Measurements from ENCODE around the gene ABCA4.

The ABCA4 gene

GRCh38 chr1:94079080-94079940 lies 41.6 kb downstream of the ABCA4 start:
- DNase-seq: no peak

- no peak for DNase-seq
These were observed 48.0 kb downstream of the ABCA4 start for GRCh38 chr1:94072840-94073522.

GRCh38 chr1:94071976-94072375 lies 49.0 kb downstream of the ABCA4 start:
- no peak for DNase-seq

GRCh38 chr1:94071391-94071790 lies 49.6 kb downstream of the ABCA4 start:
- DNase-seq: no peak

GRCh38 chr1:94070865-94071264 lies 50.1 kb downstream of the ABCA4 start:
- DNase-seq: no peak

- DNase-seq: no peak
These were observed 51.0 kb downstream of the ABCA4 start for GRCh38 chr1:94069919-94070285.

GRCh38 chr1:94068999-94069918 lies 51.7 kb downstream of the ABCA4 start:
- DNase-seq: no peak

- peak; percentile 41 for DNase-seq
These were observed 52.6 kb downstream of the ABCA4 start for GRCh38 chr1:94068096-94068998.

GRCh38 chr1:94067196-94067595 lies 53.8 kb downstream of the ABCA4 start:
- peak; percentile 30 for DNase-seq

GRCh38 chr1:94063379-94063778 lies 57.6 kb downstream of the ABCA4 start:
- DNase-seq: peak; percentile 52

GRCh38 chr1:94061513-94062443 lies 59.2 kb downstream of the ABCA4 start:
- peak; percentile 76 for DNase-seq

GRCh38 chr1:94060720-94061119 lies 60.2 kb downstream of the ABCA4 start:
- DNase-seq: no peak

GRCh38 chr1:94058766-94059165 lies 62.2 kb downstream of the ABCA4 start:
- no peak for DNase-seq

- no peak for DNase-seq
These were observed 64.0 kb downstream of the ABCA4 start for GRCh38 chr1:94056996-94057395.

GRCh38 chr1:94056171-94056570 lies 64.8 kb downstream of the ABCA4 start:
- DNase-seq: no peak

- DNase-seq: no peak
These were observed 65.4 kb downstream of the ABCA4 start for GRCh38 chr1:94055459-94056122.

GRCh38 chr1:94050675-94051074 lies 70.3 kb downstream of the ABCA4 start:
- DNase-seq: no peak

GRCh38 chr1:94050254-94050653 lies 70.7 kb downstream of the ABCA4 start:
- DNase-seq: peak; percentile 56

- DNase-seq: no peak
These were observed 71.2 kb downstream of the ABCA4 start for GRCh38 chr1:94049791-94050190.

GRCh38 chr1:94048413-94049164 lies 72.4 kb downstream of the ABCA4 start:
- peak; percentile 67 for DNase-seq

All from fibroblast of skin of right biceps (primary cell).